SK-N-SH (cell line): ENCODE measurements around the gene TUNAR. TPM values are rescaled to one million over a fixed set of nuclear protein-coding genes. Genes with fewer than 3 reads are reported as not detected.

ENCODE experiments used
- CTCF ChIA-PET: fragments of 300-600, 350-600 bp; formaldehyde crosslinking; extraction: SDS; loops from one replicate; lab custom pipeline; 2021; lab: Yijun Ruan, JAX
- POLR2A ChIA-PET: fragments of 350-600 bp; sonication (Branson Sonifier 250); formaldehyde crosslinking; extraction: SDS; loops from one replicate; lab custom pipeline; 2020; ENCODE audit warnings: antibody characterized with exemption, inconsistent platforms; lab: Yijun Ruan, JAX
- DNase-seq: peaks from one replicate; pipeline ENCODE4 v3.0.0; 2012
- H2AFZ ChIP-seq: fragments of 200-600 bp; sonication (generic); 2 replicates; pipeline ENCODE4 v1.8.1; 2016; ENCODE audit warnings: antibody characterized with exemption, mild to moderate bottlenecking, low read depth
- H3F3A ChIP-seq: fragments of 200-600 bp; sonication (generic); replicated peaks from 2 replicates; pipeline ENCODE3; 2016; ENCODE audit warnings: antibody characterized with exemption, mild to moderate bottlenecking; ENCODE audit not compliant: insufficient read depth
- H3K27ac ChIP-seq, 2 experiments: fragments of 200-500 bp in 1 of 2; fragments of 200-600 bp in 1 of 2; sonication (Bioruptor generic) in 1 of 2; sonication (generic), shearing (Covaris generic) in 1 of 2; 2 replicates each; pipeline versions ENCODE4 v1.5.1 to v1.6.1; 2014 to 2016; ENCODE audit warnings: low read depth in 2 of 2, inconsistent platforms in 1 of 2, low read length in 1 of 2, mild to moderate bottlenecking in 1 of 2, mixed read lengths in 1 of 2
- H3K27me3 ChIP-seq: fragments of 200-600 bp; sonication (generic), shearing (Covaris generic); 2 replicates; pipeline ENCODE4 v1.6.1; 2016; ENCODE audit warnings: mixed run types; ENCODE audit not compliant: insufficient read depth
- H3K36me3 ChIP-seq, 2 experiments: fragments of 200-500 bp in 1 of 2; fragments of 200-600 bp in 1 of 2; sonication (Bioruptor generic) in 1 of 2; sonication (generic) in 1 of 2; replicated peaks in 1 of 2; 2 replicates each; pipeline versions ENCODE3 to v1.5.1; 2014 to 2016; ENCODE audit warnings: low read length in 1 of 2, mild to moderate bottlenecking in 1 of 2; ENCODE audit not compliant: insufficient read depth in 2 of 2, control insufficient read depth in 1 of 2
- H3K4me1 ChIP-seq, 2 experiments: fragments of 200-500 bp in 1 of 2; fragments of 200-600 bp in 1 of 2; sonication (Bioruptor generic) in 1 of 2; sonication (generic), shearing (Covaris generic) in 1 of 2; 2 replicates each; pipeline versions ENCODE4 v1.5.1 to v1.6.1; 2014 to 2016; ENCODE audit warnings: low read depth in 1 of 2, low read length in 1 of 2, mixed run types in 1 of 2; ENCODE audit not compliant: insufficient read depth in 2 of 2, control insufficient read depth in 1 of 2
- H3K4me2 ChIP-seq: fragments of 200-600 bp; sonication (generic), shearing (Covaris generic); 2 replicates; pipeline ENCODE4 v1.6.1; 2017; ENCODE audit warnings: mixed run types
- H3K4me3 ChIP-seq, 2 experiments: fragments of 200-500 bp in 1 of 2; fragments of 200-600 bp in 1 of 2; sonication (Bioruptor generic) in 1 of 2; sonication (generic), shearing (Covaris generic) in 1 of 2; 2 replicates each; pipeline versions ENCODE4 v1.5.1 to v1.8.1; 2014 to 2016; ENCODE audit warnings: low read depth in 2 of 2, inconsistent platforms in 1 of 2, low read length in 1 of 2, mild to moderate bottlenecking in 1 of 2, mixed read lengths in 1 of 2, moderate library complexity in 1 of 2
- H3K79me2 ChIP-seq: fragments of 200-600 bp; sonication (generic); 2 replicates; pipeline ENCODE4 v1.8.1; 2017; ENCODE audit warnings: mild to moderate bottlenecking; ENCODE audit not compliant: insufficient read depth
- H3K9ac ChIP-seq: fragments of 200-600 bp; sonication (generic); 2 replicates; pipeline ENCODE4 v1.6.1; 2017; ENCODE audit warnings: mixed run types
- H3K9me2 ChIP-seq: fragments of 200-600 bp; sonication (generic); 2 replicates; pipeline ENCODE4 v1.6.1; 2017; ENCODE audit warnings: mixed run types
- H3K9me3 ChIP-seq: fragments of 200-600 bp; sonication (generic); 2 replicates; pipeline ENCODE4 v1.6.1; 2017; ENCODE audit warnings: mixed run types, mild to moderate bottlenecking, moderate library complexity
- H4K20me1 ChIP-seq: fragments of 200-600 bp; sonication (generic); 2 replicates; pipeline ENCODE4 v1.6.1; 2017; ENCODE audit warnings: mild to moderate bottlenecking, mixed run types; ENCODE audit not compliant: insufficient read depth
- CTCF ChIP-seq: fragments of 200-600 bp; sonication (generic); IDR thresholded peaks from 2 replicates; pipeline ENCODE4 v1.6.1; 2017; ENCODE audit warnings: antibody characterized with exemption, mild to moderate bottlenecking, moderate library complexity
- ELF1 ChIP-seq: IDR thresholded peaks from 2 replicates; pipeline ENCODE4 v1.4.0; 2012
- EP300 ChIP-seq, 2 experiments: IDR thresholded peaks; 2 replicates each; pipeline versions ENCODE4 v1.4.0 to v1.6.1; 2012; ENCODE audit warnings: borderline replicate concordance in 1 of 2, low read depth in 1 of 2, low read length in 1 of 2
- FOSL2 ChIP-seq: IDR thresholded peaks from 2 replicates; pipeline ENCODE4 v1.4.0; 2012; ENCODE audit warnings: low read depth, mild to moderate bottlenecking, moderate library complexity, borderline replicate concordance
- FOXJ3 ChIP-seq: sonication (generic); formaldehyde crosslinking; IDR thresholded peaks from 2 replicates; pipeline ENCODE4 v1.5.1; 2020; ENCODE audit warnings: mild to moderate bottlenecking, missing genetic modification reagents
- FOXM1 ChIP-seq: IDR thresholded peaks from 2 replicates; pipeline ENCODE4 v1.4.0; 2012; ENCODE audit warnings: low read depth, mild to moderate bottlenecking
- GABPA ChIP-seq: IDR thresholded peaks from 2 replicates; pipeline ENCODE4 v1.4.0; 2012; ENCODE audit warnings: low read depth, mild to moderate bottlenecking
- MAX ChIP-seq: IDR thresholded peaks from 2 replicates; pipeline ENCODE4 v1.4.0; 2012; ENCODE audit warnings: low read depth
- MXI1 ChIP-seq: IDR thresholded peaks from 2 replicates; pipeline ENCODE4 v1.6.1; 2012; ENCODE audit warnings: mild to moderate bottlenecking, low read depth, low read length, improper control_type of control experiment
- PBX3 ChIP-seq: IDR thresholded peaks from 2 replicates; pipeline ENCODE4; 2012
- POLR2AphosphoS5 ChIP-seq: IDR thresholded peaks from 2 replicates; pipeline ENCODE4 v1.6.1; 2012; ENCODE audit warnings: low read depth, low read length
- RAD21 ChIP-seq: IDR thresholded peaks from 2 replicates; pipeline ENCODE4 v1.6.1; 2012; ENCODE audit warnings: mild to moderate bottlenecking, low read length
- REST ChIP-seq: IDR thresholded peaks from 2 replicates; pipeline ENCODE4 v1.6.1; 2012; ENCODE audit warnings: mild to moderate bottlenecking, low read depth, low read length, moderate library complexity
- RFX5 ChIP-seq: IDR thresholded peaks from 2 replicates; pipeline ENCODE4 v1.6.1; 2012; ENCODE audit warnings: mild to moderate bottlenecking, improper control_type of control experiment, low read length
- SIN3A ChIP-seq: IDR thresholded peaks from 2 replicates; pipeline ENCODE4 v1.6.1; 2012; ENCODE audit warnings: low read depth, mild to moderate bottlenecking, low read length, moderate library complexity, borderline replicate concordance
- TAF1 ChIP-seq: IDR thresholded peaks from 2 replicates; pipeline ENCODE4 v1.6.1; 2012; ENCODE audit warnings: low read depth, mild to moderate bottlenecking, low read length, moderate library complexity, borderline replicate concordance
- TCF12 ChIP-seq: IDR thresholded peaks from 2 replicates; pipeline ENCODE4 v1.4.0; 2012
- USF1 ChIP-seq: IDR thresholded peaks from 2 replicates; pipeline ENCODE4 v1.4.0; 2012; ENCODE audit warnings: low read depth, borderline replicate concordance
- USF2 ChIP-seq: fragments of 150-350 bp; IDR thresholded peaks from 2 replicates; pipeline ENCODE4 v1.6.1; 2017; ENCODE audit warnings: antibody characterized with exemption, low read length, low read depth, borderline replicate concordance
- WGBS: methylation state at CpG from one replicate; pipeline ENCODE4 v1.1.6; 2017; ENCODE audit warnings: low lambda C conversion rate; 5-methylcytosine and 5-hydroxymethylcytosine counted together
- polyA plus RNA-seq, 3 experiments: library from polyadenylated mRNA; depleted of rRNA; stranded (reverse); fragments of >200 nt; gene quantifications; 2 replicates each; pipeline ENCODE4 v1.2.3, GENCODE V29; 2012

The TUNAR gene
- polyA plus RNA-seq, 1 of the 3 experiments (the other 2 are of a cell fraction): 0.02 TPM

GRCh38 chr14:95870772-95871171 is 5.9 kb upstream of the TUNAR start:
- Histone ChIP-seq H2AFZ (no peak overlapping the region), H3K9me2 (no peaks in the 10 kb centered on the region), H3K79me2 (no peaks in the 10 kb centered on the region), H3K4me2 (no peak overlapping the region), H3K9ac (no peak overlapping the region), H3K36me3 (no peaks in the 10 kb centered on the region), H4K20me1 (no peaks in the 10 kb centered on the region), H3K27ac (no peak overlapping the region), H3K4me1 (no peaks in the 10 kb centered on the region), H3F3A (no peaks in the 10 kb centered on the region), H3K27me3 (peaks cover 10% of the 10 kb centered on the region), H3K9me3 (no peaks in the 10 kb centered on the region), H3K4me3 (no peak overlapping the region)
- WGBS: 55% methylated on average over 7 of the region's 7 CpGs
- ChIA-PET CTCF (interaction anchor here (1.3 kb wide), 1 partner anchor 15 kb away, joined by 3 read pairs; no protein-coding TSS in a partner anchor), POLR2A (no interaction called here)
- no peak for DNase-seq
- TF ChIP-seq REST: no peak
- TF ChIP-seq ELF1: no peak
- no peak for TF ChIP-seq USF1
- no peak for TF ChIP-seq PBX3
- TF ChIP-seq MAX: no peak
- TF ChIP-seq RAD21: no peak
- no peak for TF ChIP-seq POLR2AphosphoS5
- no peak for TF ChIP-seq USF2
- no peak for TF ChIP-seq CTCF
- TF ChIP-seq FOXM1: no peak
- TF ChIP-seq RFX5: no peak
- no peak for TF ChIP-seq SIN3A
- no peak for TF ChIP-seq FOSL2
- TF ChIP-seq MXI1: no peak
- no peak for TF ChIP-seq FOXJ3 (CRISPR knock-in tag)
- no peak for TF ChIP-seq EP300 (IDR thresholded peaks at IDR 0.05; ENCODE audit: borderline replicate concordance in 1 of 2, low read depth in 1 of 2, low read length in 1 of 2)
- no peak for TF ChIP-seq TCF12
- no peak for TF ChIP-seq TAF1
- no peak for TF ChIP-seq GABPA
